ENCODE measurements around the gene CLEC2L.

The CLEC2L gene

DNA sequence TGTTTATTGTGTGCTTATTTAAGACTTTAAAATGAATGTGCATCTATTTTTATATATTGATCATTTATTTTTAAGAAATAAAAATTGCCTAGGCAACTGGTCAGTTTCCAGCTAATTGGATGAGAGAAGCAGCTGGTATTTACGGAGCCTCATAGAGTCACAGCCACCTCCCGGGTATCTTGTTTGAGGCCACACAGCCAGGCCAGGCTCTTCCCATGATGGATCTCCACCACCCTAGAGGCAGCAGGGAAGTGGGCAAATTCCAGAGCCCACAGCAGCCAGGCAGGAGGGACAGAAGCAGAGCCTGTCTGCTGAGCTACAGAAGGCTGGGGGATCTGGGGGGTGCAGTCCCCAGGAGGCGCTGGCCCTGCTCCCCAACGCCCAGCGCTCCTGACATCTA lies 61.6 kb downstream of the CLEC2L start:
- no peaks in the 10 kb centered on the region for H3K27me3 Mint-ChIP-seq (ENCODE audit: low read depth)

DNA sequence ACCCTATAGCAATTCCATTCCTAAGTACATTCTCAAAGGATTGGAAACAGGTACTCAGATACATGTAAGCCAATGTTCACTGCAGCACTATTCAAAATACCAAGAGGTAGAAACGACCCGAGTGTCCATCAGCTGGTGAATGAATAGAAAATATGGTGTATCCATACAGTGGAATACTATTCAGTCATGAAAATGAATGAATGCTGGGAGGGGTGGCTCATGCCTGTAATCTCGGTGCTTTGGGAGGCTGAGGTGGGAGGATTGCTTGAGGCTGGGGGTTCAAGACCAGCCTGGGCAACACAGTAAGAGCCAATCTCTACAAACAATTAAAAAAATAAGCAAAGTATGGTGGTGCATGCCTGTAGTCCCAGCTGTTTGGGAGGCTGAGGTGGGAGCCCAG lies 62.8 kb downstream of the CLEC2L start:
- Mint-ChIP-seq H3K36me3 (ENCODE audit: low read depth) (peaks cover 13% of the 10 kb centered on the region), H3K27ac (no peak overlapping the region), H3K4me3 (no peak overlapping the region), H3K4me1 (ENCODE audit: low read depth) (peaks cover 6% of the 10 kb centered on the region), H3K27me3 (ENCODE audit: low read depth) (no peaks in the 10 kb centered on the region), H3K9me3 (no peaks in the 10 kb centered on the region)
- DNase-seq (ENCODE audit: low spot score), result no peak

More for the DNA sequence above, 61.6 kb downstream of the CLEC2L start:
- DNase-seq (ENCODE audit: low spot score), result no peak
- Mint-ChIP-seq H3K36me3 (ENCODE audit: low read depth) (peaks cover 12% of the 10 kb centered on the region), H3K4me3 (no peak overlapping the region), H3K4me1 (ENCODE audit: low read depth) (peaks cover 6% of the 10 kb centered on the region), H3K27ac (no peak overlapping the region), H3K9me3 (no peaks in the 10 kb centered on the region)

DNA sequence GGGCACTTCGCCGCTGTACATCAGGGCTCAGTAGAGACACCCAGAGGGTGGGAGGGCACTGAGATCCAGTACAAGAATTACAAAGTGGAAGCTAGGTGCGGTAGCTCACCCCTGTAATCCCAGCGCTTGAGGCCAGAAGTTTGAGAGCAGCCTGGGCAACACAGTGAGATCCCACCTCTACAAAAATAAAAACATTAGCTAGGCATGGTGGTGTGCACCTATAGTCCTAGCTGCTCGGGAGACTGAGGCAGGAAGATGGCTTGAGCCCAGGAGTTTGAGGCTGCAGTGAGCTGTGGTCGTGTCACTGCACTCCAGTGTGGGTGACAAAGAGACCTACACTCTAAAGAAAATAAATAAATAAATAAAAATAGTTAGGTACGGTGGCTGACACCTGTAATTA lies 64.0 kb downstream of the CLEC2L start:
- no peak overlapping the region for H3K4me3 Mint-ChIP-seq
- H3K9me3 Mint-ChIP-seq, result no peaks in the 10 kb centered on the region
- H3K4me1 Mint-ChIP-seq (ENCODE audit: low read depth), result peaks cover 6% of the 10 kb centered on the region
- DNase-seq (ENCODE audit: low spot score), result no peak
- H3K27me3 Mint-ChIP-seq (ENCODE audit: low read depth), result no peaks in the 10 kb centered on the region
- H3K27ac Mint-ChIP-seq, result no peak overlapping the region
- H3K36me3 Mint-ChIP-seq (ENCODE audit: low read depth), result peaks cover 15% of the 10 kb centered on the region

DNA sequence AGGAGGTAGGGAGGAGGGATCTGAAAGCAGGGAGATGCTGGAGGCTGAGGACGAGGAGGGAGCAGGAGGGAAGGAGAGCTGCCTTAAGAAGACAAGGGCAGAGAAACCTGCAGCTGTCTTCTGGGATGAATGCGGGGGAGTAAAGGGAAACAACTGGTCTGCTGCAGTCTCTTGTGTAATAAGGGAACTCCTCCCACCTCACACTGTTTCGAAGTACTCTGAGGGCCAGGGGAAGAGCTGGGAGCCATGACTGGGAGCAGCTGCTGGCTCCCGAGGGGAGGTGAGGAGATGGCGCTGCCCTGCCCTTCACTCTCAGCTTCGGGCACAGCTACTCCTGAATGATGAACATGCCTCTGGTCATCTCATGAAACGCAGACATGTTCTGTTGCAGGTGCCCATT lies 65.1 kb downstream of the CLEC2L start:
- H3K27ac Mint-ChIP-seq, result no peak overlapping the region

DNA sequence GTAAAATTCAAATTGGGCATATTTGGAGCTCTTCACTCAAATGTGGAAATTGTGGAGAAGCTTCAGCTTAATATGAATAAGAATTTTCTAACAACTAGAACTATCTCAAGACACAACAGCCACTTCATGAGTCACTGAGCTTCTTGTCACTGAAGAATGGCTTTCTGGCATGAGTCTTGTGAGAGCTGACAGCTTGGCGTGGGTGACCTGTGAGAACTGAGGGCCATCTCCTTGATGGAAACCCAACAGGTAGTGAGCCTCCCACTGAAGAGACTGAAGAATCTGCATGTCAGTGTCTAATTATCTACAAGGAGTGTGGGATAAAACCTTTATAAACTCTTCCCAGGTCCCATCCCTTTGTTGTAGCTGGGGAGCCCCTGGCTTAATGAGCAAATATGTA lies 66.0 kb downstream of the CLEC2L start:
- Mint-ChIP-seq H3K27ac (no peak overlapping the region), H3K4me1 (ENCODE audit: low read depth) (peaks cover 2% of the 10 kb centered on the region), H3K36me3 (ENCODE audit: low read depth) (peaks cover 19% of the 10 kb centered on the region), H3K9me3 (no peaks in the 10 kb centered on the region), H3K4me3 (no peak overlapping the region), H3K27me3 (ENCODE audit: low read depth) (no peaks in the 10 kb centered on the region)
- DNase-seq (ENCODE audit: low spot score), result no peak

More for the DNA sequence above, 65.1 kb downstream of the CLEC2L start:
- Mint-ChIP-seq H3K36me3 (ENCODE audit: low read depth) (peaks cover 17% of the 10 kb centered on the region), H3K4me1 (ENCODE audit: low read depth) (peaks cover 2% of the 10 kb centered on the region), H3K4me3 (no peak overlapping the region), H3K27me3 (ENCODE audit: low read depth) (no peaks in the 10 kb centered on the region), H3K9me3 (no peaks in the 10 kb centered on the region)
- DNase-seq (ENCODE audit: low spot score), result no peak

- Mint-ChIP-seq H3K9me3 (no peaks in the 10 kb centered on the region), H3K4me3 (no peak overlapping the region), H3K4me1 (ENCODE audit: low read depth) (peaks cover 2% of the 10 kb centered on the region), H3K36me3 (ENCODE audit: low read depth) (peaks cover 19% of the 10 kb centered on the region), H3K27ac (no peak overlapping the region), H3K27me3 (ENCODE audit: low read depth) (no peaks in the 10 kb centered on the region)
- DNase-seq (ENCODE audit: low spot score), result no peak
These were observed 68.2 kb downstream of the CLEC2L start for GRCh38 chr7:139591550-139592195.

DNA sequence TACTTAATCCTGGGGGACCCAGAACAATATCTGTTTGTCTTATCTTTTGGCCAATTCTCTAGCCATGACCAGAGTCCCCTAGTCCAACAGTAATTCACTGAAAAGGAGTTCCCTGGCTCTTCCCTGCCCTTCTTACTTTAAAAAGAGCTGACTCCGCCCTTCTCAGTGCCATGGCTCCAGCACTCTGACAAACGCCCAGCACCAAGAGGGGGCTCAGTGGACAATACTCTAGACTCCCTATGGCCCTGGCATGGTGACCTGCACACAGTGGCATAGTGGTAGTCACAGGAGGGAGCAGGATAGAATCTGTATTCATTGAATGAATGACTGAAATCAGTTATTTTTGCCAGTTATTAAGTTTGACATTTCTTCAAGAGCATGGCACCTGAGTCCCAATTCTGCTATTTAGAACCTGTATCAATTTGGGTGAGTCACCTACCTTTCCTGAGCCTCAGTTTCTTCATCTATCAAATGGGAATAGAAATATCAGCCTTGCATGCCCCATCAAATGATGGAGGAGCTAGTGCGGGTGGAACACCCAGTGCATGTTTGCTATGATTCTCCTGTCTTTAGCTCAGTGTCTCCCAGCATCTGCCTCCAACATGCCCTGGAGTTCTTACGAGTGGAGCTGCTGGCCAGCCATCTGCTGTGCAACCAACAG lies 69.4 kb downstream of the CLEC2L start:
- H3K4me1 Mint-ChIP-seq (ENCODE audit: low read depth), result peaks cover 2% of the 10 kb centered on the region
- H3K4me3 Mint-ChIP-seq, result no peak overlapping the region
- no peak overlapping the region for H3K27ac Mint-ChIP-seq
- H3K36me3 Mint-ChIP-seq (ENCODE audit: low read depth), result peaks cover 16% of the 10 kb centered on the region
- no peak for DNase-seq (ENCODE audit: low spot score)
- no peaks in the 10 kb centered on the region for H3K9me3 Mint-ChIP-seq
- H3K27me3 Mint-ChIP-seq (ENCODE audit: low read depth), result no peaks in the 10 kb centered on the region

- Mint-ChIP-seq H3K36me3 (ENCODE audit: low read depth) (peaks cover 14% of the 10 kb centered on the region), H3K27me3 (ENCODE audit: low read depth) (no peaks in the 10 kb centered on the region), H3K4me1 (ENCODE audit: low read depth) (no peaks in the 10 kb centered on the region), H3K9me3 (no peaks in the 10 kb centered on the region), H3K27ac (no peak overlapping the region), H3K4me3 (no peak overlapping the region)
- no peak for DNase-seq (ENCODE audit: low spot score)
These were observed 70.6 kb downstream of the CLEC2L start for GRCh38 chr7:139594090-139594489.

All from T-helper 2 cell treated with Interferon-gamma antibody and Interleukin-4, amounts not matched to agents 5 μg/mL and 100 μg/mL, for 36 hours (primary cell).